K562 (cell line): ENCODE results near the gene AGXT. TPM values are rescaled to one million over a fixed set of nuclear protein-coding genes. Genes with fewer than 3 reads are reported as not detected.

Source experiments
- ATAC-seq: fragments of 200-7000 bp; cut with Tn5 transposase; 3 replicates; pipeline ENCODE4 v1.9.1; 2020; ENCODE audit warnings: moderate library complexity
- BruUV-seq: library from RNA; stranded (reverse); fragments of 400-500 nt; replicated peaks from 2 replicates; lab custom pipeline; 2021; lab: Mats Ljungman, UMichigan
- CTCF ChIA-PET: fragments of 300-600 bp; formaldehyde crosslinking; extraction: SDS; loops from one replicate; lab custom pipeline; 2021; ENCODE audit warnings: low intra/inter-chr PET ratio; lab: Yijun Ruan, JAX
- POLR2A ChIA-PET: fragments of 300-600, 350-650 bp; sonication (Branson Sonifier 250); formaldehyde crosslinking; extraction: SDS; loops from one replicate; lab custom pipeline; 2021; ENCODE audit warnings: antibody characterized with exemption, inconsistent platforms; lab: Yijun Ruan, JAX
- DNase-seq, 4 experiments: peaks; one replicate each; pipeline versions ENCODE4 v3.0.0 to v3.0.0-alpha.2; 2011 to 2018; ENCODE audit warnings: low spot score in 3 of 4, mixed read lengths in 3 of 4; ENCODE audit errors: extremely low read depth in 1 of 4
- FAIRE-seq: peaks from 2 replicates; lab custom pipeline; 2011; peaks lifted over from hg19 to GRCh38; lab: Jason Lieb, UNC
- H2AFZ ChIP-seq: 2 replicates; pipeline ENCODE4 v1.6.0; 2011; ENCODE audit warnings: low read depth, low read length, control low read depth, inconsistent platforms
- H3K27ac ChIP-seq: fragments of 200-600 bp; 3 replicates; pipeline ENCODE4 v1.8.0; 2011; ENCODE audit warnings: low read depth, mild to moderate bottlenecking, control low read depth, inconsistent platforms, low read length, moderate library complexity, mixed read lengths; ENCODE audit errors: extremely low read depth
- H3K27me3 ChIP-seq, 2 experiments: fragments of 300-600 bp in 1 of 2; 2 replicates in 1 of 2; 3 replicates in 1 of 2; pipeline versions ENCODE4 v1.6.0 to v1.8.0; 2011; ENCODE audit warnings: inconsistent platforms in 2 of 2, low read length in 2 of 2, mild to moderate bottlenecking in 1 of 2, mixed read lengths in 1 of 2, moderate library complexity in 1 of 2; ENCODE audit not compliant: control insufficient read depth in 2 of 2, insufficient read depth in 2 of 2
- H3K36me3 ChIP-seq: fragments of 300-600 bp; 3 replicates; pipeline ENCODE4 v1.8.0; 2011; ENCODE audit warnings: mild to moderate bottlenecking, low read length, inconsistent platforms; ENCODE audit not compliant: control insufficient read depth, insufficient read depth
- H3K4me1 ChIP-seq, 2 experiments: fragments of 200-600 bp in 1 of 2; replicated peaks in 1 of 2; 2 replicates in 1 of 2; 3 replicates in 1 of 2; pipeline versions ENCODE4 v1.5.1 to v1.8.0; 2011; ENCODE audit warnings: inconsistent platforms in 2 of 2, low read length in 2 of 2, mild to moderate bottlenecking in 1 of 2, mixed read lengths in 1 of 2, moderate library complexity in 1 of 2; ENCODE audit not compliant: control insufficient read depth in 2 of 2, insufficient read depth in 2 of 2
- H3K4me2 ChIP-seq: 2 replicates; pipeline ENCODE4 v1.6.1; 2011; ENCODE audit warnings: low read length, control low read depth, inconsistent platforms, mixed read lengths; ENCODE audit not compliant: insufficient read depth
- H3K4me3 ChIP-seq: fragments of 200-600 bp; sonication (generic), shearing (Covaris generic); 2 replicates; pipeline ENCODE4 v1.5.1; 2016; ENCODE audit warnings: control low read depth, inconsistent platforms
- H3K79me2 ChIP-seq: fragments of 200-600 bp; 3 replicates; pipeline ENCODE4 v1.8.0; 2011; ENCODE audit warnings: low read length, inconsistent platforms; ENCODE audit not compliant: control insufficient read depth, insufficient read depth
- H3K9ac ChIP-seq, 2 experiments: 2 replicates each; pipeline versions ENCODE4 v1.6.0 to v1.6.1; 2011; ENCODE audit warnings: low read depth in 2 of 2, low read length in 2 of 2, control low read depth in 1 of 2, inconsistent platforms in 1 of 2, mild to moderate bottlenecking in 1 of 2, mixed read lengths in 1 of 2; ENCODE audit not compliant: insufficient read depth in 1 of 2
- H3K9me1 ChIP-seq: one replicate; pipeline ENCODE4 v1.6.0; 2011; ENCODE audit warnings: inconsistent platforms, mild to moderate bottlenecking, low read length, moderate library complexity; ENCODE audit not compliant: control insufficient read depth, insufficient read depth
- H3K9me3 ChIP-seq: replicated peaks from 2 replicates; pipeline ENCODE4 v1.5.1; 2011; ENCODE audit warnings: low read depth, low read length, inconsistent platforms; ENCODE audit not compliant: control insufficient read depth, insufficient read depth
- H4K20me1 ChIP-seq: replicated peaks from 2 replicates; pipeline ENCODE4 v1.6.1; 2011; ENCODE audit warnings: low read length, inconsistent platforms, mixed read lengths; ENCODE audit not compliant: control insufficient read depth, insufficient read depth
- E2F1 ChIP-seq: sonication (generic); formaldehyde crosslinking; IDR thresholded peaks from 2 replicates; pipeline ENCODE4 v1.8.1; 2023; ENCODE audit warnings: mild to moderate bottlenecking, missing genetic modification reagents, moderate library complexity
- HDAC6 ChIP-seq: IDR thresholded peaks from 2 replicates; pipeline ENCODE4 v1.6.1; 2012; ENCODE audit warnings: low read depth, mild to moderate bottlenecking, control low read depth, inconsistent platforms, low read length, moderate library complexity
- PREB ChIP-seq: sonication (generic); formaldehyde crosslinking; IDR thresholded peaks from 2 replicates; pipeline ENCODE4 v1.8.1; 2023; ENCODE audit warnings: mild to moderate bottlenecking, missing genetic modification reagents
- ZNF512 ChIP-seq: IDR thresholded peaks from 2 replicates; pipeline ENCODE4 v1.6.1; 2016; ENCODE audit warnings: missing genetic modification characterization, missing compliant biosample characterization
- ZNF696 ChIP-seq: fragments of 250-450 bp; sonication (Bioruptor Pico); conservative IDR thresholded peaks from 2 replicates; pipeline ENCODE4 v1.4.0; 2020; ENCODE audit warnings: mild to moderate bottlenecking, moderate library complexity
- ZNF707 ChIP-seq: fragments of 250-450 bp; sonication (Bioruptor Pico); conservative IDR thresholded peaks from 2 replicates; pipeline ENCODE4 v1.8.0; 2022; ENCODE audit warnings: inconsistent platforms, mild to moderate bottlenecking, moderate library complexity
- WGBS: fragments of 100-300 bp; shearing (Covaris generic); methylation state at CpG from one replicate; pipeline ENCODE4 v1.1.6; 2016; ENCODE audit warnings: low coverage, mixed read lengths; ENCODE audit not compliant: insufficient coverage; ENCODE audit errors: missing lambda C conversion rate; 5-methylcytosine and 5-hydroxymethylcytosine counted together
- in situ Hi-C: fragments of 300-500 bp; cut with MboI; formaldehyde crosslinking; loops from 4 replicates; pipeline ENCODE4 v1.15.0; 2018; ENCODE audit warnings: inconsistent platforms, mixed read lengths
- intact Hi-C: fragments of 100-400 bp; cut with micrococcal nuclease; formaldehyde crosslinking; loops from 2 replicates; pipeline ENCODE4 v1.14.2; 2022
- polyA plus RNA-seq, 8 experiments: library from polyadenylated mRNA; depleted of rRNA in 4 of 8; stranded (reverse) in 5 of 8; unstranded in 3 of 8; fragments of >200 nt; fragmentation: Nextera tagmentation in 2 of 8; fragmentation: Illumina TruSeq in 1 of 8; extraction: Ambion mirVana in 2 of 8; extraction: Trizol in 1 of 8; gene quantifications; 2 replicates each; pipeline versions ENCODE4 v1.2.1 to v1.2.3, GENCODE V29; 2011 to 2014; ENCODE audit warnings: inconsistent platforms in 1 of 8, missing spikeins in 1 of 8
- total RNA-seq, 7 experiments: library from RNA; depleted of rRNA in 6 of 7; stranded (reverse); fragments of >200 nt in 6 of 7; fragmentation: Illumina TruSeq in 2 of 7; extraction: Trizol in 2 of 7; gene quantifications; 2 replicates each; pipeline versions ENCODE4 v1.2.1 to v1.2.3, GENCODE V29; 2011 to 2021; ENCODE audit warnings: low replicate concordance in 1 of 7
- TF ChIP-seq, protein P1 (sequence below): fragments of 450-650 bp; IDR thresholded peaks from 2 replicates; pipeline ENCODE4 v1.6.1; 2018; ENCODE audit not compliant: partially characterized antibody

Gene AGXT
- total and polyA plus RNA-seq, 9 of the 15 experiments (the other 6 are each of a cell fraction or from before 2014, with no cell fraction given), result 0.18 TPM; not detected in 8

DNA sequence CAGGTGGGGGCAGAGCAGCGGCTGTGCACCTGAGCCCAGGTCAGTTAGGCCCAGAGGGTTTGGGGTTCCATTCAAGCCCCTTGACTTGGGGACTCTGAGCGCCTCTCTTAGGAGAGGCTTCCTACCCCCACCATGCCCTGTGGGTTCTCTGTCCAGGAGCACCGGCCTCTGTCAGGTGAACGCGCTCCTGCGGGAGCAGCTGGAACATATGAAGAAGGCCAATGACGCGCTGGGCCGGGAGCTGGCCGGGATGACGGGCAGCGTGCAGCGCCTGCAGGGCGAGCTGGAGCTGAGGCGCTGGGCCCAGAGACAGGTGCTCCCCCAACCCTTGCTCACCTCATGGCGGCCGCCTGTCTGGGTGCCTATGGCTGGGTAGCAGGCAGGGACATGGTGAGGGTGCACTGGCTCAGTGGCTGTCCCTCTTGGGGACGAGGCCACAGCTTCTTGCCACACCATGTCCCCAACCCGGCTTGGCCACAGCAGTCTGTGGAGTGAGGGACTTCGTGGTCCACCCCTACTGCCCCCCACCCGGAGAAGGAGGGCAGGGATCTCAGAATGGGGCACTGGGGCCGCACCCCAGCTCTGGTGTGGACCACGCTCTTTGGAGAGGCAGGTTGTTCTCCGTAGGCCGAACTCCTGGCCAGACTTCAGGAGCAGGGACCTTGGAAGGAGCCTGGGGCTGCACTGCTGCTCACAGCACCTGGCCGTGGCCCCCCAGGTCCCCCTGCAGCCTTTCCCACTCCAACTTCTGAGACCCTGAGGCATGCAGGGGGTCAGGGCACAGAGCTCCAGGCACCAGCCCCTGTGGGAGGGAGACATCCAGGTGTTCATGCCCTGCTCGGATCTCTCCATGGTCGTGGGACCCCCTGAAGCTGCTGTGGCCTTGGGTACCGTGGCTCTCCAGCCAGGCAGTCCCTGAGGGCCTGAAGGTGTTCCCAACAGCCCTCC lies 57.2 kb downstream of the AGXT start (continued):
- TF ChIP-seq ZNF707 (CRISPR knock-in tag), result no peak
- TF ChIP-seq ZNF696, result no peak

DNA sequence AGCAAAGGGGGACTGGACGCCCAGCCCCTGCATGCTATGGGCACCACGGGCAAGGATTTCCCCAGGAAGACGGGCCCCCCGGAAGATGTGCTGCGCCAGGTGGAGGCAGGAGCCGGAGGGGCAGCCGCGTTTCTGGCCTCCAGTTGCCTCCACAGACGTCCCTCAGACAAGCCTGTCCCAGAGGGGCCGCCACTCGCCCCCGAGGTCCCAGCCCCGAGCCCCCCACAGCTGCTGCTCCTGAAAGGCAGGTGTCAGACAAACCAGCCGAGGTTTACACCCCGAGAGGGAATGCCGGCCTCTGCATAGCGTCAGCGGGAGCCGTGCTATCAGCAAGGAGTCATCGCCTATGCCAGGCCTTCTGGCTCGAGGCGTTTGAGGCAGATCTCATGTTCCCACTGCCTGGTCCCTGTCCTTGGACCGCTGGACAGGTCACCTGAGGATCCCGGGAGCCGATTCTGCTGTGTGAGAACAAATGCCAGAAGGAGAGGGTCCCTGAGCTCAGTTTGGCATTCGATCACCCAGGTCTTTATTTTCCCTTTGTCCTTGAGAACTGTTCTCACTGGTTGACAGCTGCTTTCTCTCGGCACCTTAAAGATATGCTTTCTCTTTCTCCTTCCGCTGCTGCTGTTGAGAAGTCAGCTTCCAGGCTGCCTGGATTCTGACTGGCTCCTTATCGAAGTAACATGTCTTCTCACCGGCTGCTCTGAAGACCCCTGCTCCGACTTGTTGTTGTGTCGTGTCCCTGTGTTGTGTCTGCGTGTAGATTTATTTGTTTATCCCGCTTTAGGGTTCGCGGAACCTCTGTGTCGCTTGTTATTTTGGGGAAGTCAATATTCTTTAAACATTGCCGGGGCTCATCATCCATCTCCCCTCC lies 58.1 kb downstream of the AGXT start:
- ChIA-PET POLR2A (interaction anchor here (0.6 to 1.1 kb wide), 3 partner anchors 15 to 754 kb away, joined by 3 to 4 read pairs (median 3); partner anchors contain the start of gene MAB21L4), CTCF (no interaction called here)
- 15% methylated on average over 26 of the region's 38 CpGs for WGBS
- H3K27ac ChIP-seq, result no peak overlapping the region
- no peak overlapping the region for H2AFZ ChIP-seq
- in situ Hi-C loops (no loop called here), intact Hi-C loops (no loop called here)
- peak; percentile 42; the same call in 1 of the 3 replicates for ATAC-seq
- H3K9ac ChIP-seq, result no peak overlapping the region; a peak in 1 of 4 replicates
- no peaks in the 10 kb centered on the region for H4K20me1 ChIP-seq
- no peak overlapping the region for H3K4me3 ChIP-seq
- no peaks in the 10 kb centered on the region for H3K36me3 ChIP-seq
- H3K9me1 ChIP-seq, result no peaks in the 10 kb centered on the region
- no peaks in the 10 kb centered on the region for H3K79me2 ChIP-seq
- peaks cover 0 to 45% of the 10 kb centered on the region in 2 experiments; a peak in 3 of 5 replicates for H3K27me3 ChIP-seq
- no peak for DNase-seq
- no TSS peak for BruUV-seq
- H3K9me3 ChIP-seq, result no peaks in the 10 kb centered on the region
- FAIRE-seq, result no peak
- H3K4me1 ChIP-seq, result peaks cover 0 to 11% of the 10 kb centered on the region in 2 experiments; a peak in 2 of 5 replicates
- no peak overlapping the region for H3K4me2 ChIP-seq
- TF ChIP-seq PREB (CRISPR knock-in tag) (no peak), HDAC6 (no peak), E2F1 (CRISPR knock-in tag) (no peak), ZNF512 (tag) (no peak)
- TF ChIP-seq, protein P1, sequence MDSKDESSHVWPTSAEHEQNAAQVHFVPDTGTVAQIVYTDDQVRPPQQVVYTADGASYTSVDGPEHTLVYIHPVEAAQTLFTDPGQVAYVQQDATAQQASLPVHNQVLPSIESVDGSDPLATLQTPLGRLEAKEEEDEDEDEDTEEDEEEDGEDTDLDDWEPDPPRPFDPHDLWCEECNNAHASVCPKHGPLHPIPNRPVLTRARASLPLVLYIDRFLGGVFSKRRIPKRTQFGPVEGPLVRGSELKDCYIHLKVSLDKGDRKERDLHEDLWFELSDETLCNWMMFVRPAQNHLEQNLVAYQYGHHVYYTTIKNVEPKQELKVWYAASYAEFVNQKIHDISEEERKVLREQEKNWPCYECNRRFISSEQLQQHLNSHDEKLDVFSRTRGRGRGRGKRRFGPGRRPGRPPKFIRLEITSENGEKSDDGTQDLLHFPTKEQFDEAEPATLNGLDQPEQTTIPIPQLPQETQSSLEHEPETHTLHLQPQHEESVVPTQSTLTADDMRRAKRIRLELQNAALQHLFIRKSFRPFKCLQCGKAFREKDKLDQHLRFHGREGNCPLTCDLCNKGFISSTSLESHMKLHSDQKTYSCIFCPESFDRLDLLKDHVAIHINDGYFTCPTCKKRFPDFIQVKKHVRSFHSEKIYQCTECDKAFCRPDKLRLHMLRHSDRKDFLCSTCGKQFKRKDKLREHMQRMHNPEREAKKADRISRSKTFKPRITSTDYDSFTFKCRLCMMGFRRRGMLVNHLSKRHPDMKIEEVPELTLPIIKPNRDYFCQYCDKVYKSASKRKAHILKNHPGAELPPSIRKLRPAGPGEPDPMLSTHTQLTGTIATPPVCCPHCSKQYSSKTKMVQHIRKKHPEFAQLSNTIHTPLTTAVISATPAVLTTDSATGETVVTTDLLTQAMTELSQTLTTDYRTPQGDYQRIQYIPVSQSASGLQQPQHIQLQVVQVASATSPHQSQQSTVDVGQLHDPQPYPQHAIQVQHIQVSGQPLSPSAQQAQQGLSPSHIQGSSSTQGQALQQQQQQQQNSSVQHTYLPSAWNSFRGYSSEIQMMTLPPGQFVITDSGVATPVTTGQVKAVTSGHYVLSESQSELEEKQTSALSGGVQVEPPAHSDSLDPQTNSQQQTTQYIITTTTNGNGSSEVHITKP, result no peak
